HG02610 (cell line): ENCODE results near the gene TRIO.
"Not testable (repeated sequence)": the region's sequence is repeated elsewhere in the genome, so short reads cannot be mapped to it uniquely, and the experiment has no call there.

ENCODE experiments used
- ATAC-seq: cut with Tn5 transposase; IDR thresholded peaks from one replicate; pipeline ENCODE4 v1.9.1; 2021; ENCODE audit warnings: mild to moderate bottlenecking, moderate library complexity; ENCODE audit not compliant: unreplicated experiment

The TRIO gene

GRCh38 chr5:14369780-14370179 lies 226.6 kb downstream of the TRIO start:
- ATAC-seq = no peak

- ATAC-seq = no peak
Measured at GRCh38 chr5:14370386-14370785, 227.2 kb downstream of the TRIO start.

- no peak for ATAC-seq
Measured at GRCh38 chr5:14373685-14374084, 230.5 kb downstream of the TRIO start.

GRCh38 chr5:14374100-14374499 lies 231.0 kb downstream of the TRIO start:
- ATAC-seq = no peak

- no peak for ATAC-seq
Measured at GRCh38 chr5:14376789-14377188, 233.6 kb downstream of the TRIO start.

- ATAC-seq = no peak
Measured at GRCh38 chr5:14379739-14380497, 236.8 kb downstream of the TRIO start.

- no peak for ATAC-seq
Measured at GRCh38 chr5:14380712-14381111, 237.6 kb downstream of the TRIO start.

GRCh38 chr5:14382640-14383039 lies 239.5 kb downstream of the TRIO start:
- ATAC-seq = no peak

GRCh38 chr5:14383923-14384322 lies 240.8 kb downstream of the TRIO start:
- no peak for ATAC-seq

- no peak for ATAC-seq
Measured at GRCh38 chr5:14385019-14385418, 241.9 kb downstream of the TRIO start.

GRCh38 chr5:14386884-14387624 lies 243.9 kb downstream of the TRIO start:
- no peak for ATAC-seq

- no peak for ATAC-seq
Measured at GRCh38 chr5:14388741-14389140, 245.6 kb downstream of the TRIO start.

GRCh38 chr5:14392552-14392951 lies 249.4 kb downstream of the TRIO start:
- not testable (repeated sequence) for ATAC-seq

- no peak for ATAC-seq
Measured at GRCh38 chr5:14394365-14394764, 251.2 kb downstream of the TRIO start.

GRCh38 chr5:14395411-14395810 lies 252.3 kb downstream of the TRIO start:
- no peak for ATAC-seq

GRCh38 chr5:14396066-14396465 lies 252.9 kb downstream of the TRIO start:
- no peak for ATAC-seq

- no peak for ATAC-seq
Measured at GRCh38 chr5:14396737-14397136, 253.6 kb downstream of the TRIO start.

GRCh38 chr5:14397717-14398116 lies 254.6 kb downstream of the TRIO start:
- no peak for ATAC-seq

GRCh38 chr5:14399054-14399692 lies 256.0 kb downstream of the TRIO start:
- no peak for ATAC-seq

- no peak for ATAC-seq
Measured at GRCh38 chr5:14400085-14400484, 256.9 kb downstream of the TRIO start.

- ATAC-seq = no peak
Measured at GRCh38 chr5:14400611-14401010, 257.5 kb downstream of the TRIO start.

GRCh38 chr5:14401639-14402038 lies 258.5 kb downstream of the TRIO start:
- ATAC-seq = no peak
